Activated CD4-positive, alpha-beta T cell treated with anti-CD3 and anti-CD28 coated beads for 24 hours (primary cell): ENCODE measurements around the gene GRAP2.

Experiments
- DNase-seq, 2 donors: peaks; one replicate each; pipeline ENCODE4 v3.0.0-alpha.2; 2020; ENCODE audit warnings: low read depth in 2 of 2

GRAP2 gene

GRCh38 chr22:40009951-40010671 is 109.2 kb downstream of the GRAP2 start:
- DNase-seq: no peak

- no peak for DNase-seq
These were observed 109.9 kb downstream of the GRAP2 start for GRCh38 chr22:40010746-40011145.

- no peak for DNase-seq
These were observed 113.9 kb downstream of the GRAP2 start for GRCh38 chr22:40014667-40015248.

- no peak for DNase-seq
These were observed 114.6 kb downstream of the GRAP2 start for GRCh38 chr22:40015358-40015976.

GRCh38 chr22:40018051-40018450 is 117.2 kb downstream of the GRAP2 start:
- DNase-seq: no peak

- no peak for DNase-seq
These were observed 118.2 kb downstream of the GRAP2 start for GRCh38 chr22:40019100-40019499.

- no peak for DNase-seq
These were observed 120.1 kb downstream of the GRAP2 start for GRCh38 chr22:40020956-40021355.

- DNase-seq: no peak
These were observed 120.6 kb downstream of the GRAP2 start for GRCh38 chr22:40021401-40022000.

GRCh38 chr22:40022536-40023240 is 121.8 kb downstream of the GRAP2 start:
- no peak for DNase-seq
